LNCAP (cell line): ENCODE measurements around the gene SOSTDC1.

Experiments
- TF ChIP-seq, protein P1 (sequence below): fragments of 450-650 bp; IDR thresholded peaks from 2 replicates; pipeline ENCODE4 v1.5.1; 2017; ENCODE audit warnings: mild to moderate bottlenecking

The SOSTDC1 gene

DNA sequence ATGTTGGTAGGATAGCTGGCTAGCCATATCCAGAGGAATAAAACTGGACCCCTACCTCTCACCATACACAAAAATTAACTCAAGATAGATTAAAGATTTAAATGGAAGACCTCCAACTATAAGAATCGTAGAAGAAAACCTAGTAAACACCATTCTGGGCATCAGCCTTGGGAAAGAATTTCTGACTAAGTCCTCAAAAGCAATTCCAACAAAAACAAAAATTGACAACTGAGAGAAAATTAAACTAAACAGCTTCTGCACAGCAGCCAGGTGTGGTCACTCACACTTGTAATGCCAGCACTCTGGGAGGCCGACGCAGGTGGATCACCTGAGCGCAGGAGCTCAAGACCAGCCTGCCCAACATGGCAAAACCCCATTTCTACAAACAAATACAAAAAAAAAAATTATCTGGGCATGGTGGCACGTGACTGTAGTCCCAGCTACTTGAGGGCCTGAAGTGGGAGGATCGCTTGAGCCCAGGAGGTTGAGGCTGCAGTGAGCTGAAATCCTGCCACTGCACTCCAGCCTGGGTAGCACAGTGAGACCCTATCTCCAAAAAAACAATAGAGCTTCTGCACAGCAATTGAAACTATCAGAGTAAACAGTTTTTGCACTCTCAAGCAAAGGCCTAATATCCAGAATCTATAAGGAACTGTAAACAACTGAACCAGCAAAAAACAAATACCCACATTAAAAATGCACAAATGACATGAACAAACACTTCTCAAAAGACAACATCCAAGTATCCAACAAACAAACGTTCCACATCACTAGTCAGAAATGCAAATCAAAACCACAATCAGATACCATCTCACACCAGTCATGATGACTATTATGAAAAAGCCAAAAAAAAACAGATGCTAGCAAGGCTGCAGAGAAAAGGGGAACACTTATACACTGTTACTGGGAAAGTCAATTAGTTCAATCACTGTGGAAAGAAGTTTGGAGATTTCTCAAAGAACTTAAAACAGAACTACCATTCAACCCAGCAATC, 49.0 kb downstream of the SOSTDC1 start:
- TF ChIP-seq, protein P1, sequence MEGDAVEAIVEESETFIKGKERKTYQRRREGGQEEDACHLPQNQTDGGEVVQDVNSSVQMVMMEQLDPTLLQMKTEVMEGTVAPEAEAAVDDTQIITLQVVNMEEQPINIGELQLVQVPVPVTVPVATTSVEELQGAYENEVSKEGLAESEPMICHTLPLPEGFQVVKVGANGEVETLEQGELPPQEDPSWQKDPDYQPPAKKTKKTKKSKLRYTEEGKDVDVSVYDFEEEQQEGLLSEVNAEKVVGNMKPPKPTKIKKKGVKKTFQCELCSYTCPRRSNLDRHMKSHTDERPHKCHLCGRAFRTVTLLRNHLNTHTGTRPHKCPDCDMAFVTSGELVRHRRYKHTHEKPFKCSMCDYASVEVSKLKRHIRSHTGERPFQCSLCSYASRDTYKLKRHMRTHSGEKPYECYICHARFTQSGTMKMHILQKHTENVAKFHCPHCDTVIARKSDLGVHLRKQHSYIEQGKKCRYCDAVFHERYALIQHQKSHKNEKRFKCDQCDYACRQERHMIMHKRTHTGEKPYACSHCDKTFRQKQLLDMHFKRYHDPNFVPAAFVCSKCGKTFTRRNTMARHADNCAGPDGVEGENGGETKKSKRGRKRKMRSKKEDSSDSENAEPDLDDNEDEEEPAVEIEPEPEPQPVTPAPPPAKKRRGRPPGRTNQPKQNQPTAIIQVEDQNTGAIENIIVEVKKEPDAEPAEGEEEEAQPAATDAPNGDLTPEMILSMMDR: no peak

DNA sequence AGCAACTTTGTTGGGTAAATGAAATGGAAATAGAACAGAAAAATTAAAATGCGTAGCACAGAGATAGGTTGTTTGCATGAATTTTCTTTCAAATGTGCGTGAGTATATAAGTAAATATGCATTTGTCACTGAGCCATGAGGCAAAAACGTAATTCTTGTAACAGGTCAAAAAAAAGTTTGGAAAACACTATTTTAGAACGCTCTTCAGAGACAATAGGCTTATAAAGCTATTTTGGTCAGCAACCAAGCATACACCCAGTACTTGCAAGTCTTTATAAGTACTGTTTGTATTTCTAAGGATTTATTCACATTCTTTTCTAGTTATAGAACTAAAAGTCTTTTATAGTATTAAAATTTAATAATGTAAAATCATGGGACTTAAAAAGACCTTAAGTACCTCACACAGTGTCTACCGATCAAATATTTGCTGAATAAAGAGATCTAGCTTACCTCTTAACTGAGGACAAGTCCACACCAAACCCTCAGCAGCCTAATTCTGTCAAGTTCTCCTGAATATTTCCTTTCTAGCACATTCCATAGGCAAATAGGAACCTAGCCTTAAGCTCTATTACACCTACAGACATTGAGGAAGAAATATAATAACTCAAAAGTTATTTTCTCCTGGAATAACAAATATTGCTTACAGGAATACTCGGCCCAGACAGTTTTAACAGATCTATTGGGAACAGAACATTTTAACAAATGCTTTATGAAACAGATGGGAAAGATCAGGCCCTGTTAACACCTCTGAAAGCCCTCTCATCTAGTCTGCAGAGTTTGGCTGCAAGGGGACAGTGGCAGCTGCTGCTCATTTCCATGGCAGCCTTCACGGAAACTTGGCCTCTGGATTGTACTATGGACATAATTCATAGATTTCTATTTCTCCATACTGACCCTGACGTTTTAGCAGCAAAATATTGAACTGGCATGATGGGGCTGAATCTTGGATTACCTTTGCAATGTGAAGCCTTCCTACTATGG, 53.0 kb downstream of the SOSTDC1 start:
- TF ChIP-seq, protein P1: no peak
